KOPT-K1 (cell line): Measurements from ENCODE around the gene C14orf39.
"Not testable (repeated sequence)": the region's sequence is repeated elsewhere in the genome, so short reads cannot be mapped to it uniquely, and the experiment has no call there.

Experiments
- H3K27ac ChIP-seq: fragments of 200-600 bp; sonication (generic); 2 replicates; pipeline ENCODE4 v1.5.1; 2016; ENCODE audit warnings: antibody characterized with exemption, mild to moderate bottlenecking, low read depth, low read length; ENCODE audit not compliant: poor library complexity, severe bottlenecking
- H3K36me3 ChIP-seq: fragments of 200-600 bp; sonication (generic); 2 replicates; pipeline ENCODE4 v1.5.1; 2017; ENCODE audit warnings: antibody characterized with exemption, mild to moderate bottlenecking, low read length, moderate library complexity; ENCODE audit not compliant: insufficient read depth
- H3K9me3 ChIP-seq: fragments of 200-600 bp; sonication (generic); 2 replicates; pipeline ENCODE4 v1.5.1; 2017; ENCODE audit warnings: antibody characterized with exemption, low read length, mild to moderate bottlenecking; ENCODE audit not compliant: insufficient read depth, poor library complexity, severe bottlenecking

Gene C14orf39

DNA sequence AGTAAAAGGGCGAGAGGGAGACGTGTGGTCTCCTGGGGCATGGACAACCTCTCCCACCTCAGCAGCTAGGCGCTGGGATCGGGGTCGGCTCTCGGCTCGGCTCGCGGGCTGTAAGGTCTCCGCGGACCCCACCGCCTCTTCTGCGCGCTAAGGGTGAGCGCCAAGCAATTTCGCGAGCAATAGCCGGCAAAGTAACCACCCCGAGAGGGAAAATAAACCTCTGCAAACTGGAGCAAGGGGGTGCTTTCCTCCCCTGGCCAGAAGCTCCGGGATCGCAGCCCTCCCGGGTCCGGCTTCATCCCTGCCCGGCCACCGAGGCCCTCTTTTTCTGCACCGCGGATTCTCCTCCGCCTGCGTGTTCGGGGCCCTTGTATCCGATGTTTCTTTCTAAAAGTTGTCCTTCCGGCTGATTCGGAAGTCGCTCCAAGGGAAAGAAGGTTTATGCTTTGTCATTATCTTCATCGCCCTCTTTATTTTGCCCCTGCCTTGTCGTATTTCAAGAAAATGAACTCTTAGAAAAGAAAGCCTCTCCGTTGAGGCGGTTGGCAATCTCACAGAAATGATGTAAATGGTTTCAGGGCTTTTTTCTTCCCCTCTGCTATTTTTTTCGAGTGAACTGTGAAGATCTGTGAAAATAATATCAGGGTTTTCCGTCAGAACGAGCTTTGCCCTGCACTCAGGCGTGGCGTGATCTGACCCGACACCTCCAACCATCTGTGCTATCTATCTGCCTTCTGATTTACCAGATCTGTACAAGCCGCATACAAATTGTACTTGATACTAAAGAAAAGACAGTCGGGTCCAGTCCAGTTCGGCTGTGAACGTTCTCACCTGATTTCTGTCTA, 21.3 kb upstream of the C14orf39 start:
- H3K27ac ChIP-seq = no peak overlapping the region
- H3K36me3 ChIP-seq = no peaks in the 10 kb centered on the region
- H3K9me3 ChIP-seq = peaks cover 25% of the 10 kb centered on the region

GRCh38 chr14:60506462-60506984, 20.7 kb upstream of the C14orf39 start:
- peaks cover 25% of the 10 kb centered on the region for H3K9me3 ChIP-seq
- no peak overlapping the region for H3K27ac ChIP-seq
- no peaks in the 10 kb centered on the region for H3K36me3 ChIP-seq

DNA sequence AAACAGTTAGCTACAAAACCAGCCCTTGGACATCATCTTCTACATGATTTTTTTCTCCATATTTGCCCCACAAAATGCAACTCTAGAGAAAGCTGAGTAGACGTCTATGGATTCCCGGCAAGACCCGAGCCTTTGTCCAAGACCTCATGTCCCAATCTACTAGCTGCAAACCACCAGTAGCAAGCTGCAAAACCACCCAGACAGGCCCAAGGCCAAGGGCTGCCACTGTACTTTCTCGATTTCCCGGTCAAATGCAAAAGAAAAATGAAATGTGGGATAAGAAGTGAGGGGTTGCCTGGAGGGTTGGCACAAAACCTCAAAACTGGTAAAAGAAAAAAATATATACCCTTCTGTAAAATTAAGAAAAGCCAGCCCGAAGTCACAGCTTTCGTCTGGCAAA, 20.1 kb upstream of the C14orf39 start:
- Histone ChIP-seq H3K27ac (no peak overlapping the region), H3K9me3 (peaks cover 21% of the 10 kb centered on the region), H3K36me3 (no peaks in the 10 kb centered on the region)

GRCh38 chr14:60505448-60505847, 19.6 kb upstream of the C14orf39 start:
- Histone ChIP-seq H3K36me3 (no peaks in the 10 kb centered on the region), H3K9me3 (peaks cover 16% of the 10 kb centered on the region), H3K27ac (no peak overlapping the region)

DNA sequence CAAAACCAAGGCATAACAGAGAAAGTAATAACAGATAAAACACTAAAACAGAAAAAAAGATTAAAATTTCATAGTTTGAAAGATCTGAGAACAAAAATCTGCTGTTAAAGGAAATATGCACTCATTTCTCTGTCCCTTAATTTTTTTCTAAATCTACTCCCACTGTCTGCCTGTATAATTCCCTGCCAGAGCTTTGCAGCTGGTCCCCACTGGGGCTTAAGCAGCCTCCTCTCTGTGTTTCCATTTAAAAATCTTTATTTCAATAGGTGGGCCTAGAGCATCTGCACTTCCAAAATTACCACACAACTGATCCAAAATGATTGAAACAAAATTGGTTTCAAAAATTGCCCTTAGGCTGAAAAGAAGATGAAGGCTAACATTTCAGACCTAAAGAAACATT, 16.7 kb upstream of the C14orf39 start:
- no peak overlapping the region for H3K27ac ChIP-seq
- H3K9me3 ChIP-seq = no peaks in the 10 kb centered on the region
- no peaks in the 10 kb centered on the region for H3K36me3 ChIP-seq

GRCh38 chr14:60495946-60496345, 10.1 kb upstream of the C14orf39 start:
- Histone ChIP-seq H3K36me3 (no peaks in the 10 kb centered on the region), H3K9me3 (no peaks in the 10 kb centered on the region), H3K27ac (no peak overlapping the region)

DNA sequence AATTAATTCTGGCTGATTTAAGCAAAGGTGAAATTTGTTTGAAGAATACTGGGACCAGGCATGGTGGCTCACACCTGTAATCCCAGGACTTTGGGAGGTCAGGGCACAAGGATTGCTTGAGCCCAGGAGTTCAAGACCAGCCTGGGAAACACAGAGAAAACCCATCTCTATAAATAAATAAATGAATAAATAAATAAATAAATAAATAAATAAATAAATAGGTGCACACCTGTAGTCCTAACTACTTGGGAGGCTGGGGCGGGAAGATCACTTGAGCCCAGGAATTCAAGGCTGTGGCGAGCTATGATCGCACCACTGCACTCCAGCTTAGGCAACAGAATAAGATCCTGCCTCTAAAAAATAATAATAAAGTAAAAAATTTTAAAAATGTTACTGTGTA, 4.4 kb upstream of the C14orf39 start:
- Histone ChIP-seq H3K27ac (no peak overlapping the region), H3K36me3 (no peaks in the 10 kb centered on the region), H3K9me3 (no peaks in the 10 kb centered on the region)

DNA sequence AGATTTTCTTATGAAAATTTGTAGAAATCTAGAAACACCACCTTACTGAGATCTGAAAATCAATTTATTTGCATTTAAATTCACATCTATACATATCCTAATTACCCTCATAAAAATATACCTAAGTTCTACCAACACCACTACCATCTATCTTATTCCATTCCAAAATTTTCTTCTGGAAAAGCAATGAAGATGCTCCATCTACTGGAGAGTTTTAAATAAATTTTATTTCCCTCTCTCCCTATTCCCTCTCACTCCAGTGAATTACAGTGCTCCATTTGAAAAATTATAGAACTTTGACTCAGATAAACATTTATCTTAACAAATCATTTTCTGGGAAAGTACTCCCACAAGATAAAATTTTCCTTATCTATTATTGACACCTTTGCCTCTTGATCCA, 2.3 kb upstream of the C14orf39 start:
- Histone ChIP-seq H3K27ac (no peak overlapping the region), H3K36me3 (no peaks in the 10 kb centered on the region), H3K9me3 (no peaks in the 10 kb centered on the region)

DNA sequence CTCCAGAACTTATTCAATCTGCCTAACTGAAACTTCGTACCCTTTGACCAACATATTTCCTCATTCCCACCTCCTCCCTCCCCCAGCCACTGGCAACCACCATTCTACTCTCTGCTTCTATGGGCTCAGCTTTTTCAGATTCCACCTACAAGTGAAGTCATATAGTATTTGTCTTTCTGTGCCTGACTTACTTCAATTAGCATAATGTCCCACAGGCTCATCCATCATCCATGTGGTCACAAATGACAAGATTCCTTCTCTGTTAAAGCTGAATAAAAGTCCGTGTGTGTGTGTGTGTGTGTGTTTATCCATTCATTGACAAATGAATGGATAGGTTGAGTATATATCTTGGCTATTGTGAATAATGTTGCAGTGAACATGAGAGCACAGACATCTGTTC, 1.3 kb upstream of the C14orf39 start:
- H3K36me3 ChIP-seq = no peaks in the 10 kb centered on the region
- H3K9me3 ChIP-seq = no peaks in the 10 kb centered on the region
- H3K27ac ChIP-seq = no peak overlapping the region

GRCh38 chr14:60485057-60485597, 736 bp downstream of the C14orf39 start:
- 0 out of 2 replicates have a peak, but pooled peaks cover 5% of the 10 kb centered on the region for H3K36me3 ChIP-seq
- peak overlapping the region; percentile 84 for H3K27ac ChIP-seq
- peaks cover 8% of the 10 kb centered on the region for H3K9me3 ChIP-seq

DNA sequence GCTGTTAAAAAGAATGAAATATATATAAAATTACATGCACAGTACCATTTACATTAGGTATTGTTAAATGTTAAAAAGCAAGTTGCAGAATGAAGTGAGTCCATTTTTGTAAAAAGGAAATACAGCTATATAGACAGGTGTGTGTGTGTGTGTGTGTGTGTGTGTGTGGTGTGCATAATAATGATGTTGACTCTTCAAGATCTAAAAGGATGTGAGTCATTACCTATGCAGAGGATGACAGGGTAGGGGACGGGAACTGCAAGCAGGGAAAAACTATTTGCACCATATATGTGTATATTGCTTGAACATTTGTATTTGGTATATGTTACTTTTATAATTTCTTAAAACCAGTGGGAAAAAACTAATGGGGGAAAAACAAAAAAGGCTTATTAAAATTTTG, 3.1 kb downstream of the C14orf39 start:
- no peak overlapping the region for H3K27ac ChIP-seq
- H3K9me3 ChIP-seq = peaks cover 14% of the 10 kb centered on the region
- H3K36me3 ChIP-seq = 0 out of 2 replicates have a peak, but pooled peaks cover 5% of the 10 kb centered on the region

DNA sequence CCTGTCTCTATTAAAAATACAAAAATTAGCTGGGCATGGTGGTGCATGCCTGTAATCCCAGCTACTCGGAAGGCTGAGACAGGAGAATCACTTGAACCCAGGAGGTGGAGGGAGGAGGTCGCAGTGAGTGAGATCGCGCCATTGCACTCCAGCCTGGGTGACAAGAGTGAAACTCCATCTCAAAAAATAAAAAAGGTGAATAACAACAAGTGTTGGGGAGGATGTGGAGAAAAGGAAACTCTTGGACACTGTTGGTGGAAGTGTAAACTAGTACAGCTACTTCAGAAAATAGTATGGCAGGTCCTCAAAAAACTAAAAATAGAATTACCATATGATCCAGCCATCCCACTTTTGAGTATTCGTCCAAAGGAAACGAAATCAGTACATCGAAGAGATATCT, 5.6 kb downstream of the C14orf39 start:
- H3K36me3 ChIP-seq, H3K27ac ChIP-seq: not testable (repeated sequence)
- H3K9me3 ChIP-seq = peaks cover 27% of the 10 kb centered on the region

GRCh38 chr14:60455875-60456274, 30.0 kb downstream of the C14orf39 start:
- no peaks in the 10 kb centered on the region for H3K9me3 ChIP-seq

DNA sequence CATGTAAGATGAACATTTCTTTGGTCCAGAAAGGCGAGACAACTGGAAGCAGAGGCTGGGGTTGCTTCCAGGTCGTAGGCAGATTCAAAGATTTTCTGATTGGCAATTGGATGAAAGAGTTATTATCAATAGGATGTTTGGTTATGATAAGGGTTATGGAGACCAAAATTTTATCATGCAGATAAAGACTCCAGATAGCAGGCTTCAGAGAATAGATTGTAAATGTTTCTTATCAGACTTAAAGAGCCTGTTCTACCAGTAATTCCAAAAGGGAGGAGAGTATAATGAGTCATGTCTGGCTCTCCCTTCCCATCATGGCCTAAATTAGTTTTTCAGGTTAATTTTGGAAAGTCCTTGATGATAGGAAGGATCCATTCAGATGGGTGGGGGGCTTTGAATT, 55.6 kb downstream of the C14orf39 start:
- Histone ChIP-seq H3K36me3 (no peaks in the 10 kb centered on the region), H3K27ac (no peak overlapping the region), H3K9me3 (no peaks in the 10 kb centered on the region)

More at GRCh38 chr14:60455875-60456274, 30.0 kb downstream of the C14orf39 start:
- H3K27ac ChIP-seq = no peak overlapping the region
- no peaks in the 10 kb centered on the region for H3K36me3 ChIP-seq

DNA sequence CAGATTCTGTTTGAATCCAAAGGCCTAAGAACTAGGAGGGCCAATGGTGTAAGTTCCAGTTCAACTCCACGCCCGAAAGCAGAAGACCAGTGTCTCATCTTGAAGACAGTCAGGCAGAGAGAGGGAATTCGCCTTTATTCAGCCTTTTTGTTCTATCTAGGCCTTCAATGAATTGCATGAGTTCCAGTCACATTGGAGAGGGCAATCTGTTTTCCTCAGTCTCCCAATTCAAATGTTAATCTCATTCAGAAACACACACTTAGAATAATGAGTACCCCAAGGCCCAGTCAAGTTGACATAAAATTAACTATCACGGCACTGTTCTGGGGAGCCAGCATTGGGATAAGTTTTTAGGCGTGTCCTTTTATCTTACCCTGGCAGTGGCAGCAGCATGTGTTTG, 65.8 kb downstream of the C14orf39 start:
- no peaks in the 10 kb centered on the region for H3K9me3 ChIP-seq
- H3K36me3 ChIP-seq = no peaks in the 10 kb centered on the region
- no peak overlapping the region for H3K27ac ChIP-seq

DNA sequence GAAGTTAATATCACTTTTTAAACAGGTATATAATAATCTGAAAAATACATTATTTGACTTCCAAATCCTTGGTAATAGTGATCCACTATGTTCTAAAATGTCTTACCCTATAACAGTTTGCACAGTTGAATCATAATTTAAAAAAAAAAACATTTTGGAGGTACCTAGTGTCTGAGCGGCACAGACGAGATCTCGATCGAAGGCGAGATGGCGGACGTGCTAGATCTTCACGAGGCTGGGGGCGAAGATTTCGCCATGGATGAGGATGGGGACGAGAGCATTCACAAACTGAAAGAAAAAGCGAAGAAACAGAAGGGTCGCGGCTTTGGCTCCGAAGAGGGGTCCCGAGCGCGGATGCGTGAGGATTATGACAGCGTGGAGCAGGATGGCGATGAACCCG, 88.3 kb downstream of the C14orf39 start:
- H3K27ac ChIP-seq, H3K9me3 ChIP-seq, H3K36me3 ChIP-seq: not testable (repeated sequence)
